Kidney (tissue), 14 donors: ENCODE measurements around the gene STX10. TPM values are rescaled to one million over a fixed set of nuclear protein-coding genes. Genes with fewer than 3 reads are reported as not detected.

Experiments
- DNase-seq, 5 donors: peaks; one replicate each; pipeline ENCODE4 v3.0.0-alpha.2; 2013 to 2020
- FAIRE-seq: peaks from 2 replicates; lab custom pipeline; 2012; peaks lifted over from hg19 to GRCh38; lab: Jason Lieb, UNC
- H3K27ac ChIP-seq, 2 donors: one replicate each; pipeline ENCODE4 v1.7.0; 2013; ENCODE audit warnings: low read depth in 2 of 2, low read length in 2 of 2, inconsistent platforms in 1 of 2
- H3K27me3 ChIP-seq: one replicate; pipeline ENCODE4 v1.7.1; 2013; ENCODE audit warnings: low read length, inconsistent platforms; ENCODE audit not compliant: control insufficient read depth, insufficient read depth
- H3K36me3 ChIP-seq, 3 donors: one replicate each; pipeline versions ENCODE4 v1.7.0 to v1.7.1; 2013; ENCODE audit warnings: low read length in 3 of 3, control low read depth in 1 of 3, inconsistent platforms in 1 of 3; ENCODE audit not compliant: insufficient read depth in 3 of 3, control insufficient read depth in 2 of 3
- H3K4me1 ChIP-seq, 3 donors: one replicate each; pipeline versions ENCODE4 v1.7.0 to v1.7.1; 2013; ENCODE audit warnings: low read length in 3 of 3, inconsistent platforms in 1 of 3, low read depth in 1 of 3; ENCODE audit not compliant: control insufficient read depth in 2 of 3, insufficient read depth in 2 of 3
- H3K4me3 ChIP-seq, 3 donors: one replicate each; pipeline versions ENCODE4 v1.7.0 to v1.8.1; 2013; ENCODE audit warnings: low read length in 3 of 3, control low read depth in 1 of 3, inconsistent platforms in 1 of 3
- H3K9ac ChIP-seq, 3 donors: one replicate each; pipeline versions ENCODE4 v1.7.0 to v1.7.1; 2013; ENCODE audit warnings: low read length in 3 of 3, control low read depth in 1 of 3, inconsistent platforms in 1 of 3
- H3K9me3 ChIP-seq, 3 donors: one replicate each; pipeline versions ENCODE4 v1.7.0 to v1.7.1; 2013; ENCODE audit warnings: low read length in 3 of 3, control low read depth in 1 of 3, inconsistent platforms in 1 of 3; ENCODE audit not compliant: control insufficient read depth in 2 of 3, insufficient read depth in 1 of 3
- intact Hi-C: fragments of 100-400 bp; cut with DNase I; formaldehyde crosslinking; loops from one replicate; pipeline ENCODE4 v1.11.1; 2022
- polyA plus RNA-seq: library from polyadenylated mRNA; stranded (reverse); fragments of 350-450 nt; fragmentation: Illumina TruSeq; extraction: RNeasy Lipid Tissue Mini Kit (QIAGEN cat#74804); gene quantifications from one replicate; pipeline ENCODE4 v1.2.3, GENCODE V29; 2014; ENCODE audit warnings: low read depth, low replicate concordance; ENCODE audit not compliant: insufficient read depth
- total RNA-seq: library from RNA; stranded (reverse); fragmentation: NEBNext Ultra II Directional; extraction: Animal tissue kit (Norgen Biotek cat#: 25700); gene quantifications from one replicate; pipeline ENCODE4 v1.2.1, GENCODE V29; 2021
- TF ChIP-seq, protein P1 (sequence below): IDR thresholded peaks from 3 replicates; pipeline ENCODE4 v1.5.1; 2012; ENCODE audit warnings: mild to moderate bottlenecking, moderate library complexity, borderline replicate concordance; ENCODE audit not compliant: insufficient read depth; ENCODE audit errors: extremely low read depth
- donor health status: control.
- donor health status: control.
- donor health status: control.
- donor health status: control.
- donor health status: control.
- donor health status: DM: yes; HTN: yes; CAD: no.
- donor health status: Normal renal cell carcinoma (clear cell type).

Gene STX10
- total and polyA plus RNA-seq, 2 donors from 2014 or later, result 39.5 to 52.9 TPM

DNA sequence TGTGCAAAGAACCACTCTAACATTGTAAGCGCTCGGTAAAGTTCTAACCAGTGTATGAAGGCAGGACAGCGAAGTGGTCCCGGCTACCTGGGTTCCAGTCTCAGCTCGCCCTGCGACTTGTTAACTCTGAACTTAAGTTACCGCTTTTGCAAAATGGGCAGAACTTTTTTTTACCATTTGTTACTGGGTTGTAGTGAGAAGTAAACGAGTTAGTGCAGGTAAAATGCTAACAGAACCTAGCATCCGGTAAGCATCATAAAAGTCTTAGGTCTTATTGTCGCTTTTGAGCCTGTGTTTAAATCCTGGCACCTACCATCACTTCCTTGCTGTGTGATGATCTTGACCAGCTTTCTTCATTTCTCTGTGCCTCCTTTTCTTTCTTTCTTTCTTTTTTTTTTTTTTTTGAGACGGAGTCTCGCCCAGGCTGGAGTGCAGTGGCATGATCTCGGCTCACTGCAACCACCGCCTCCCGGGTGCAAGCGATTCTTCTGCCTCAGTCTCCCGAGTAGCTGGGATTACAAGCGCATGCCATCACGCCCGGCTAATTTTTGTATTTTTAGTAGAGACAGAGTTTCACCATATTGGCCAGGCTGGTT is 32.9 kb downstream of the STX10 start:
- Histone ChIP-seq H3K4me3 (peak overlapping the region; percentile 91 to 98 (median 93)), H3K27me3 (no peaks in the 10 kb centered on the region), H3K9me3 (no peaks in the 10 kb centered on the region), H3K4me1 (peaks cover 2 to 34% (median 14%) of the 10 kb centered on the region in 3 donors), H3K9ac (peak overlapping the region in 2 of 3 donors; percentile 71 to 84), H3K27ac (peak overlapping the region; percentile 3 to 39), H3K36me3 (peaks cover 0 to 2% (median 0%) of the 10 kb centered on the region in 3 donors)
- intact Hi-C loops, result no loop called here
- FAIRE-seq (no peak), DNase-seq (no peak)
- TF ChIP-seq, protein P1, sequence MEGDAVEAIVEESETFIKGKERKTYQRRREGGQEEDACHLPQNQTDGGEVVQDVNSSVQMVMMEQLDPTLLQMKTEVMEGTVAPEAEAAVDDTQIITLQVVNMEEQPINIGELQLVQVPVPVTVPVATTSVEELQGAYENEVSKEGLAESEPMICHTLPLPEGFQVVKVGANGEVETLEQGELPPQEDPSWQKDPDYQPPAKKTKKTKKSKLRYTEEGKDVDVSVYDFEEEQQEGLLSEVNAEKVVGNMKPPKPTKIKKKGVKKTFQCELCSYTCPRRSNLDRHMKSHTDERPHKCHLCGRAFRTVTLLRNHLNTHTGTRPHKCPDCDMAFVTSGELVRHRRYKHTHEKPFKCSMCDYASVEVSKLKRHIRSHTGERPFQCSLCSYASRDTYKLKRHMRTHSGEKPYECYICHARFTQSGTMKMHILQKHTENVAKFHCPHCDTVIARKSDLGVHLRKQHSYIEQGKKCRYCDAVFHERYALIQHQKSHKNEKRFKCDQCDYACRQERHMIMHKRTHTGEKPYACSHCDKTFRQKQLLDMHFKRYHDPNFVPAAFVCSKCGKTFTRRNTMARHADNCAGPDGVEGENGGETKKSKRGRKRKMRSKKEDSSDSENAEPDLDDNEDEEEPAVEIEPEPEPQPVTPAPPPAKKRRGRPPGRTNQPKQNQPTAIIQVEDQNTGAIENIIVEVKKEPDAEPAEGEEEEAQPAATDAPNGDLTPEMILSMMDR, result no peak

DNA sequence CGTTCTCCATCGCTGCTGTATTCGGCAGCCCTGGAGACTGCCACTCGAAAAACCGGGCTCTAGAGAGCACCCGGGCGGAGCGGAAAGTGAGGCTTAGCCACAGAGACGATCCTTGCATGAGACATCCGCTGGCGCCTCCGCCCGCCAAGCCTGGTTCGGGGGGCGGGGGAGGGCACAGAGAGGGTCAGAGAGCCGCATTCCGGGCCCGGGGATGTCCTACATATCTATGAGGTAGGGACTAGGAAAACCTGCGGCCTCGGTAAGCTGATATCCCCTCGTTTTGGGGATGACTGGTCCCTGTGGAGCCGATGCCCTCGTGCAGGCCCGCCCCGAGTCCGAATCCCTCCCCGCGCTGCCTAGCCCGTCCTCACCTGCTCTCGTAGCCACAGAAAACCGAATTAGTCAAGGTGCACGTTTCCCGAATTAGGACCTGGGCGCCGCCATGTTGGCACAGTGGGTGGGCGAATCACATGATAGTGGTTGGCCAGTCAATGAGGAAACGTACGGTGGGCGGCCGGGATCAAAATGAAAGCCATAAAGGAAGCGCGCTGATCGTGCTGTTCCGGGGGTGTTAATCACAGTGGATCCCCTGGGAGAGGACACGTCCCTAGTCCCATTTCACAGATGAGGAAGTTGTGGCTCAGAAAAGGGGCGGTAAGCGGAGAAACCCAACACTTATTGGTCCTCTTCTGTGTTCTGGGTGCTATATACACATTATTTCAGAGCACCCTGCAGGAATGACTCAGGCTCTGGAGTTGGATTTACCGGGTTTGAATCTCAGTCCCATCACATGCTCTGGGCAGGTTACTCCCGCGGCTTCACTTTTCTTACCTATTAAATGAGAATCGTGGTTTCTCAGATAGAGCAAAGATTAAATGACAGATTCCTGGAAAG is 33.6 kb downstream of the STX10 start, which contains the start of gene TRMT1:
Gene TRMT1, minus strand, starts transcription at position 459 of the 894 bp plus-strand sequence. Its CDS starts 341 bp downstream, at position 118.
- Histone ChIP-seq H3K9ac (peak within 1 kb of the TSS; percentile 71 to 91 (median 84)), H3K27ac (peak within 1 kb of the TSS; percentile 39 to 67), H3K36me3 (peaks cover 0 to 2% (median 0%) of the 10 kb centered on the region in 3 donors), H3K27me3 (no peaks in the 10 kb centered on the region), H3K9me3 (no peaks in the 10 kb centered on the region), H3K4me3 (peak within 1 kb of the TSS; percentile 91 to 98 (median 93)), H3K4me1 (peaks cover 2 to 28% (median 14%) of the 10 kb centered on the region in 3 donors)
- TF ChIP-seq, protein P1, result no peak
- FAIRE-seq, result no peak
- intact Hi-C loops, result no loop called here
- peak; percentile 94 to 97 (median 95) for DNase-seq

DNA sequence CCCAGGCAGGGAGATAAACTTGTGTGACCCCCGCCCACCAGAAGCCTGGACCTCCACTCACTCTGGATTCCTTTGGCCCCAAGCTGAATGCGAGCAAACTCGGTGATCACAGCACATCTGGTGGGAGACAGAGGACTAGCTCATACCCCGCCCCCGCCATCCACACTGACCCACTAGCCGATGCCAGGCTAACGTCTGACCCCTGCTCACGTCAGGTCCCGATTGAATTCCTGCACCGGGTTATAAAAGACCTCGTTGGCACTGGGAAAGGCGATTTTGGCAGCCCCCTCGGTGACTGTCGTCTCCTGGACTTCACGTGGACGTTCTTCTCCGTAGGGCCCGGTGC is 34.3 kb downstream of the STX10 start:
- Histone ChIP-seq H3K27me3 (no peaks in the 10 kb centered on the region), H3K9me3 (no peaks in the 10 kb centered on the region), H3K9ac (peak overlapping the region; percentile 64 to 91 (median 84)), H3K36me3 (peaks cover 0 to 2% (median 0%) of the 10 kb centered on the region in 3 donors), H3K4me3 (peak overlapping the region; percentile 91 to 98 (median 93)), H3K27ac (no peak overlapping the region), H3K4me1 (peaks cover 2 to 28% (median 14%) of the 10 kb centered on the region in 3 donors)
- TF ChIP-seq, protein P1, result no peak
- FAIRE-seq (no peak), DNase-seq (peak in 1 of 5 donors; percentile 50)
- intact Hi-C loops, result no loop called here
